Measurements from ENCODE around the gene PGC.

PGC gene

DNA sequence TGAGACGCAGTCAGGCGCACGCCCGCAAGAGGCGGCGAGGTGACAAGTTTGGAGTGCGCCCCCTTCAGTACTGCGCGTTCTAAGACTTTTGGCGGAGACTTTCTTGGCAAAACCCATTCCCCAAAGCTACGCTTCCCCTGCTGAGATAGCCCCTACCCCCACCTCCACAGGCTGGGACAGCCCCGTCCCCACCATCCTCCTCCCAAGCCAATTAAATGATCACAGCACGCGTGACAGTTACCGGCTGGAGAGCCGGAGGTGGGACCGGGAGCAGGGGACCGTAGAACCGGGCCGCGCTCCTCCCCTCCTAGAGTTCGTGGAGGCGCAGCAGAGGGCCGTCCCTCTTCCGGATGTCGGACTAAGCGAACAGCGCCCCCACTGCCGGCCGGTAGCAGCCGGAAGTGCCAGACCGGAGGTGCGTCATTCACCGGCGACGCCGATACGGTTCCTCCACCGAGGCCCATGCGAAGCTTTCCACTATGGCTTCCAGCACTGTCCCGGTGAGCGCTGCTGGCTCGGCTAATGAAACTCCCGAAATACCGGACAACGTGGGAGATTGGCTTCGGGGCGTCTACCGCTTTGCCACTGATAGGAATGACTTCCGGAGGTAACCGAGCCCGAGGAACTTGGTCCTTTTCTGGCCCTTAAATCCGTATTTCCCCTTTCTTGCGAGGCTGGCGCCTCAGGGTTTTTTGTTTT, 40.2 kb upstream of the PGC start, which contains the start of gene TOMM6:
TOMM6 (plus strand) TSS at position 476 of the 699 bp plus-strand sequence; CDS start at position 480, 4 bp downstream.
- 0% methylated on average over 54 of the region's 55 CpGs for WGBS (ENCODE audit: insufficient coverage)
- ChIA-PET CTCF (interaction anchor here (0.8 to 7.2 kb wide), 31 partner anchors 9 to 428 kb away, joined by 3 to 58 read pairs (median 4); partner anchors contain the start of genes BYSL, MED20 and TAF8), POLR2A (interaction anchor here (0.6 to 1.8 kb wide), 4 partner anchors 19 to 263 kb away, joined by 3 to 7 read pairs (median 4); partner anchors contain the start of genes BYSL and TAF8)
- peak within 1 kb of the TSS; percentile 92 to 100 (median 97) for H3K4me3 ChIP-seq (ENCODE audit: control insufficient read depth in 1 of 7, extremely low read depth in 1 of 7, insufficient read depth in 4 of 7, low read depth in 2 of 7, low read length in 6 of 7)
- H3K36me3 ChIP-seq (ENCODE audit: control insufficient read depth in 4 of 4, insufficient read depth in 4 of 4, low read length in 3 of 4) = peaks cover 11 to 33% (median 22%) of the 10 kb centered on the region in 4 experiments
- peak; percentile 96 to 97 (median 97) for DNase-seq
- H3K27me3 ChIP-seq (replicated peaks in 2 of 5; ENCODE audit: control insufficient read depth in 4 of 5, insufficient read depth in 5 of 5, low read length in 4 of 5) = no peaks in the 10 kb centered on the region
- peaks cover 0 to 38% (median 20%) of the 10 kb centered on the region in 4 experiments for H3K4me1 ChIP-seq (ENCODE audit: control extremely low read depth in 1 of 4, control insufficient read depth in 4 of 4, insufficient read depth in 4 of 4, low read length in 3 of 4)
- peak within 1 kb of the TSS; percentile 93 to 99 for H3K27ac ChIP-seq (ENCODE audit: insufficient read depth in 1 of 2, low read depth in 1 of 2, low read length in 2 of 2, poor library complexity in 1 of 2, severe bottlenecking in 2 of 2)
- H3K9me3 ChIP-seq (ENCODE audit: control extremely low read depth in 1 of 5, control insufficient read depth in 4 of 5, insufficient read depth in 2 of 5, low read depth in 1 of 5, low read length in 4 of 5) = no peaks in the 10 kb centered on the region

DNA sequence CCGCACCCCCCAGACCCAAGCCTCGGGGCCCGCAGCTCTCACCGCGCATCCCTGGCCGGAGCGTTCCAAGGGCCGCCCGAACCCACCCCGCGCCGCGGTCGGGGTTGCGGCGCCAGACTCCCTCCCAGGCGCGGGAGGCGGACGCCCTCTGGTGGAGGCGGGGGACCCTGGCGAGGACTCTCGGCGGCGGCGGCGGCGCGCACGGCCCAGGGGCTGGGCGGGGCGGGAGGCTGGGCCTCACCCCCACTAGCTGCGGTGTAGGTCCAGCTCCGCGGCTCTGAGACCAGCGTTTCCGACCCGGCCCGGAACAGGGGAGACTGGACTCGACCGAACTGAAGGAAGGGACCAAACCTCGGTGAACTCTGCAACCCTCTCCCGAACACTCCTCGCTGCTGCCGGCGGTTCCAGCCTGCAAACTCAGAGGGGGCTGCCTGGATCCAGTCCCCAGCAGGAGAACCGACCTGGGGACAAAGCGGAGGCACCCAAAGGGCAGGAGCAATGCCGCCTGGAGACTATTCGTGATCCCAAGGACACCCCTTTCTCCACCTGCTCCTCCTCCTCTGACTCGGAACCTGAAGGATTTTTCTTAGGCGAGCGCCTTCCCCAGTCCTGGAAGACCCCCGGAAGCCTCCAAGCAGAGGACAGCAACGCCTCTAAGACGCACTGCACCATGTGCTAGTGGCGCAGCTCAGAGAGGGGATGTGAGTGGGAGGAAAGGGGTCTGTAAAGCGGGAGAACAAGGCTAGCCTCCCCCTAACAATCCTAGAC, 39.4 kb upstream of the PGC start:
- H3K4me1 ChIP-seq (ENCODE audit: control extremely low read depth in 1 of 4, control insufficient read depth in 4 of 4, insufficient read depth in 4 of 4, low read length in 3 of 4) = peaks cover 2 to 40% (median 20%) of the 10 kb centered on the region in 4 experiments
- CTCF ChIA-PET = interaction anchor here (0.8 to 7.2 kb wide), 33 partner anchors 9 to 428 kb away, joined by 3 to 58 read pairs (median 4); partner anchors contain the start of genes BYSL and MED20
- H3K4me3 ChIP-seq (ENCODE audit: control insufficient read depth in 1 of 7, extremely low read depth in 1 of 7, insufficient read depth in 4 of 7, low read depth in 2 of 7, low read length in 6 of 7) = peak overlapping the region; percentile 92 to 100 (median 97)
- H3K36me3 ChIP-seq (ENCODE audit: control insufficient read depth in 4 of 4, insufficient read depth in 4 of 4, low read length in 3 of 4) = peaks cover 8 to 26% (median 18%) of the 10 kb centered on the region in 4 experiments
- no peaks in the 10 kb centered on the region for H3K9me3 ChIP-seq (ENCODE audit: control extremely low read depth in 1 of 5, control insufficient read depth in 4 of 5, insufficient read depth in 2 of 5, low read depth in 1 of 5, low read length in 4 of 5)
- peak overlapping the region; percentile 93 to 99 for H3K27ac ChIP-seq (ENCODE audit: insufficient read depth in 1 of 2, low read depth in 1 of 2, low read length in 2 of 2, poor library complexity in 1 of 2, severe bottlenecking in 2 of 2)
- WGBS (ENCODE audit: insufficient coverage) = under 1% methylated on average over 48 of the region's 58 CpGs
- POLR2A ChIA-PET = interaction anchor here (1.3 to 1.8 kb wide), 3 partner anchors 18 to 264 kb away, joined by 3 to 7 read pairs (median 5); partner anchors contain the start of genes BYSL and TAF8
- peak; percentile 69 to 84 (median 82) for DNase-seq
- no peaks in the 10 kb centered on the region for H3K27me3 ChIP-seq (replicated peaks in 2 of 5; ENCODE audit: control insufficient read depth in 4 of 5, insufficient read depth in 5 of 5, low read length in 4 of 5)

DNA sequence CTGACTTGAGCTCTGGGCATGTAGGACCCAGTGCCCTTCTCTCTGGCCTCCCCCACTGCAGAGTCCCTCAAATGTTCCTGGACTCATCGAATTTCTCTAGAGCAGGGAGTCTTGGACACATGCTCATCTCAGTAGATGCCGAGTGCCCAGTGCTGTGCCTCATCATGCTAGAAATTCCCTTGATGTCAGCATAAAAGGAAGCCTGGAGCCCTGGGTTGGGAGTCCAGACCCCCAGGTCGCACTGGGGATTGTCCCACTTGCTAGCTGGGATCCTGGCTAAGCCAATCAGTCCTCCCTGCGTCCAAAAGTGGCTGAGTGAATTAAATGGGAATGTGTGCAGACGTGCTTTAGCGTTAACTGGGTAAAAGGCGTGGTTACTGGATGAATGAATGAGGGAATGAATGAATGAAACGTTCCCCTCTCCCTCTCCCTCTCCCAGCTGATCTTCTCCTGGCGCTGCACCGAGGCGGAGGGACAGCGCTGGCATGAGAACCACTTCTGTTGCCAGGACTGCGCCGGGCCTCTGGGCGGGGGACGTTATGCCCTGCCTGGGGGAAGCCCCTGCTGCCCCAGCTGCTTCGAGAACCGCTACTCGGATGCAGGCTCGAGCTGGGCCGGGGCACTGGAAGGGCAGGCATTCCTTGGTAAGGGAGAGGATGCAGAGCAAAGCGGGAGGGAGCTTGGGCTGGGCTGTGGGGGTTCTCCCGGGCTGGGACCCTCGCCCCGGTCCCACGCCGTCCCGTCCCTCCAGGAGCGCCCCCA, 38.7 kb upstream of the PGC start:
- peak overlapping the region in 6 of 7 experiments; percentile 96 to 100 (median 98) for H3K4me3 ChIP-seq (ENCODE audit: control insufficient read depth in 1 of 7, extremely low read depth in 1 of 7, insufficient read depth in 4 of 7, low read depth in 2 of 7, low read length in 6 of 7)
- ChIA-PET CTCF (interaction anchor here (0.6 to 7.2 kb wide), 28 partner anchors 8 to 429 kb away, joined by 3 to 58 read pairs (median 4); partner anchors contain the start of genes BYSL and MED20), POLR2A (interaction anchor here (1.4 kb wide), 1 partner anchor 136 kb away, joined by 3 read pairs; the partner anchor contains the start of gene BYSL)
- peaks cover 8 to 19% (median 14%) of the 10 kb centered on the region in 4 experiments for H3K36me3 ChIP-seq (ENCODE audit: control insufficient read depth in 4 of 4, insufficient read depth in 4 of 4, low read length in 3 of 4)
- H3K9me3 ChIP-seq (ENCODE audit: control extremely low read depth in 1 of 5, control insufficient read depth in 4 of 5, insufficient read depth in 2 of 5, low read depth in 1 of 5, low read length in 4 of 5) = no peaks in the 10 kb centered on the region
- no peaks in the 10 kb centered on the region for H3K27me3 ChIP-seq (replicated peaks in 2 of 5; ENCODE audit: control insufficient read depth in 4 of 5, insufficient read depth in 5 of 5, low read length in 4 of 5)
- no peak overlapping the region for H3K27ac ChIP-seq (ENCODE audit: insufficient read depth in 1 of 2, low read depth in 1 of 2, low read length in 2 of 2, poor library complexity in 1 of 2, severe bottlenecking in 2 of 2)
- 39% methylated on average over 23 of the region's 29 CpGs for WGBS (ENCODE audit: insufficient coverage)
- peak in 2 of 3 donors; percentile 19 to 21 for DNase-seq
- peaks cover 8 to 47% (median 28%) of the 10 kb centered on the region in 4 experiments for H3K4me1 ChIP-seq (ENCODE audit: control extremely low read depth in 1 of 4, control insufficient read depth in 4 of 4, insufficient read depth in 4 of 4, low read length in 3 of 4)

DNA sequence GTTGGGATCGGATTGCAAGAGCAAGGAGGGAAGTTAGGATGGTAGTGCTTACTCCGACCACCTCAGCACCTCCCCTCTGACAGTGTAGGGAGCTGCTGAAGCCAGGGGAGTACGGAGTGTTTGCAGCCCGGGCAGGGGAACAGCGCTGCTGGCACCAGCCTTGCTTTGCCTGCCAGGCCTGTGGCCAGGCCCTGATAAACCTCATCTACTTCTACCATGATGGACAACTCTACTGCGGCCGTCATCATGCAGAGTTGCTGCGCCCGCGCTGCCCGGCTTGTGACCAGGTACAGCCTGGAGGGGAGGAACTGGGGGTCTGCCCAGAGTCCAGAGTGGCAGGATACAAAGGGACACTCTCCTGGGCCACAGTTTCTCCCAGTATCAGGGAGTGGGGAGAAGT, 38.1 kb upstream of the PGC start:
- DNase-seq = no peak
- Histone ChIP-seq H3K27me3 (replicated peaks in 2 of 5; ENCODE audit: control insufficient read depth in 4 of 5, insufficient read depth in 5 of 5, low read length in 4 of 5) (no peaks in the 10 kb centered on the region), H3K27ac (ENCODE audit: insufficient read depth in 1 of 2, low read depth in 1 of 2, low read length in 2 of 2, poor library complexity in 1 of 2, severe bottlenecking in 2 of 2) (no peak overlapping the region), H3K36me3 (ENCODE audit: control insufficient read depth in 4 of 4, insufficient read depth in 4 of 4, low read length in 3 of 4) (peaks cover 5 to 13% (median 10%) of the 10 kb centered on the region in 4 experiments), H3K4me3 (ENCODE audit: control insufficient read depth in 1 of 7, extremely low read depth in 1 of 7, insufficient read depth in 4 of 7, low read depth in 2 of 7, low read length in 6 of 7) (no peak overlapping the region), H3K9me3 (ENCODE audit: control extremely low read depth in 1 of 5, control insufficient read depth in 4 of 5, insufficient read depth in 2 of 5, low read depth in 1 of 5, low read length in 4 of 5) (no peaks in the 10 kb centered on the region), H3K4me1 (ENCODE audit: control extremely low read depth in 1 of 4, control insufficient read depth in 4 of 4, insufficient read depth in 4 of 4, low read length in 3 of 4) (peaks cover 8 to 50% (median 32%) of the 10 kb centered on the region in 4 experiments)
- ChIA-PET CTCF (interaction anchor here (0.8 to 7.2 kb wide), 15 partner anchors 9 to 430 kb away, joined by 3 to 58 read pairs (median 4); no protein-coding TSS in a partner anchor), POLR2A (no interaction called here)
- 98% methylated on average over 9 of the region's 11 CpGs for WGBS (ENCODE audit: insufficient coverage)

DNA sequence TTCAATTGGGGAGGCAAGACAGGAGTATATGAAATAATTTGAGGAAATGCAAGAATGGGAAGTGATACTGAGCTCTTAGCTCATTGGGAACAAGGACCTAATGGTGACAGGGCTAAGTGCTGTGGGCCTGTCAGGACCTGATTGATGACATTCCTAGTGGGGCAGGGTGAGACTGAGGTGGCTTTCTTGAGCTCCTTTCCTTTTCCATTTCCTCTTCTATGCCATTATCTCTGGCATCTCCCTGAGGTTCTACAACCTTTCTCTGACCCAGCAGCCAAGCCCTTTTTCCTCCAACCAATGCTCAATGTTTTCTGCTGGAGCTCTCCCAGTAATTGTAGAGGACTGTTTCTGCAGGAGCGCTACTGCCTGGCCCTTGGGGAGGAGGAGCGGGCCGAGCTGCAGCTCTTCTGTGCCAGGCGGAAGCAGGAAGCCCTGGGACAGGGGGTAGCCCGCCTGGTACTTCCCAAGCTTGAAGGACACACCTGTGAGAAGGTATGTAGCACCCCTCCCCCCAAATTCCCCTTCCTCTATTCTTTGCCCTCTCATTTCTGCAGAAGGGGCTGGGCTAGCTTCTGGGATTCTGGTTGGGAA, 37.5 kb upstream of the PGC start:
- ChIA-PET CTCF (interaction anchor here (1.2 to 7.2 kb wide), 6 partner anchors 9 to 267 kb away, joined by 3 to 58 read pairs (median 12); no protein-coding TSS in a partner anchor), POLR2A (no interaction called here)
- Histone ChIP-seq H3K4me1 (ENCODE audit: control extremely low read depth in 1 of 4, control insufficient read depth in 4 of 4, insufficient read depth in 4 of 4, low read length in 3 of 4) (peaks cover 8 to 50% (median 32%) of the 10 kb centered on the region in 4 experiments), H3K9me3 (ENCODE audit: control extremely low read depth in 1 of 5, control insufficient read depth in 4 of 5, insufficient read depth in 2 of 5, low read depth in 1 of 5, low read length in 4 of 5) (no peaks in the 10 kb centered on the region), H3K27ac (ENCODE audit: insufficient read depth in 1 of 2, low read depth in 1 of 2, low read length in 2 of 2, poor library complexity in 1 of 2, severe bottlenecking in 2 of 2) (no peak overlapping the region), H3K36me3 (ENCODE audit: control insufficient read depth in 4 of 4, insufficient read depth in 4 of 4, low read length in 3 of 4) (peaks cover 3 to 8% (median 6%) of the 10 kb centered on the region in 4 experiments), H3K27me3 (replicated peaks in 2 of 5; ENCODE audit: control insufficient read depth in 4 of 5, insufficient read depth in 5 of 5, low read length in 4 of 5) (no peaks in the 10 kb centered on the region), H3K4me3 (ENCODE audit: control insufficient read depth in 1 of 7, extremely low read depth in 1 of 7, insufficient read depth in 4 of 7, low read depth in 2 of 7, low read length in 6 of 7) (no peak overlapping the region)
- no peak for DNase-seq
- WGBS (ENCODE audit: insufficient coverage) = 100% methylated on average over 1 of the region's 5 CpGs

Data from common myeloid progenitor, CD34-positive (primary cell).